ENCODE results near the gene SIPA1L2.

- TF ChIP-seq CTCF (IDR thresholded peaks at IDR 0.05): no peak
- no peak for TF ChIP-seq POLR2A (IDR thresholded peaks at IDR 0.05)
These were observed 11.6 kb upstream of the SIPA1L2 start for GRCh38 chr1:232641507-232641906.

All from Peyer's patch (tissue), 4 donors.